HG03108 (cell line): ENCODE results near the gene ANO10.
"Not testable (repeated sequence)": the region's sequence is repeated elsewhere in the genome, so short reads cannot be mapped to it uniquely, and the experiment has no call there.

Experiments used
- ATAC-seq: cut with Tn5 transposase; IDR thresholded peaks from one replicate; pipeline ENCODE4 v1.9.1; 2021; ENCODE audit warnings: moderate library complexity; ENCODE audit not compliant: unreplicated experiment

ANO10 gene

DNA sequence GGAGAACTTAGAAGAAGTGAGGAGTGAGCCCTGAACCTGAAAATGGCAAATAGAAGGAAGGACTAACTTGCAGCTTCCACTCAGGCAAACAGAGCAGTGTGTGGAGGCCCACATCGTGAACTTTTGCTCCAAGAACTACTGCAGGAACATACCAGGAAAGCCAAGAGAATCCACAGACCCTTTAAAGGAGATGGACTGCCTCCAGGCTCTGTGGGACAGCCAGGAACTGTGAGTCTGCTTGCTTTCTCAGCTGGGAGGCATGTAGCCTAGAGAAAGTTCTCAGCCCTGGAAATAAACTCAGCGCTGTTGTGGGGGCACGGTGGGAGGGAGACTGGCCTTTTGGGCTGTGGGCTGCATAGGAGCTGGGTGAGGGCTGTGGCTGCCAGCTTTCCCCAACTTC lies 242.5 kb downstream of the ANO10 start:
- no peak for ATAC-seq

GRCh38 chr3:43378066-43378935 lies 243.5 kb downstream of the ANO10 start:
- no peak for ATAC-seq

GRCh38 chr3:43373560-43373928 lies 248.3 kb downstream of the ANO10 start:
- ATAC-seq, result no peak

GRCh38 chr3:43372809-43373559 lies 248.8 kb downstream of the ANO10 start:
- ATAC-seq, result no peak

DNA sequence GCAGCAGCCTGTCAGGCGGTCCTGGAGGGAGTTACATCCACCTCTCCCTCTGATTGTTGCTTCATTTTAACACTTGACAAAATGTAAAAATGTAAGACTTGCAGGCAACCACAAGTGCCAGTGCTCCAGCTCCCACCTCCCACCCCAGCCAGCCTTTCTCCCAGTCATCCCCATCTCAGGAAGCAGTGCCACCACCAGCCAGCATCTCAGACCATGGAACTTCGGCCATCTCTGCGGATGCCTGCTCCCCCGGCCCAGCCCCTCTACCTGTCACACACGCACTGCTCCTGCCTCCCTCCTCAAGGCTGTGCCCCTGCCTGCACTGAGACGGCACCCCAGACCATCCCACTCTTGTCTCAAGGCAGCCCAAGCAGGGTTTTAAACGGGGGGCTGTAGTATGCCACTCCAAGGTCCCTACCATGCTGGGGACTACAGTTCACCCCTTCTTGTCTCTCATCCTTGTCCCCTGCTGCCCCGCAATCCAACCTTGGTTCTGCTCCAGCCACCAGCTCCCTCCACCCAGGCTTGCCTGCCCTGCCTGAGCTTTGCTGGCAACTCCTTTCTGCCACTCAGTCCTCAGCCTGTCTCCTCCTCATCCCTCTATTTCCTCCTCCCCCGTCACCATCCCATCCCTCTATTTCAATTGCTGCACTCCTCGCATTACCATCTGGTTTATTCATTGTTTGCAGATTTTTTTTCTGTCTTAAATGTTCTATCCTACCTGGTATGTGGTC lies 249.6 kb downstream of the ANO10 start:
- no peak for ATAC-seq

- no peak for ATAC-seq
Measured at GRCh38 chr3:43371494-43371893, 250.3 kb downstream of the ANO10 start.

GRCh38 chr3:43370293-43370980 lies 251.4 kb downstream of the ANO10 start:
- no peak for ATAC-seq

DNA sequence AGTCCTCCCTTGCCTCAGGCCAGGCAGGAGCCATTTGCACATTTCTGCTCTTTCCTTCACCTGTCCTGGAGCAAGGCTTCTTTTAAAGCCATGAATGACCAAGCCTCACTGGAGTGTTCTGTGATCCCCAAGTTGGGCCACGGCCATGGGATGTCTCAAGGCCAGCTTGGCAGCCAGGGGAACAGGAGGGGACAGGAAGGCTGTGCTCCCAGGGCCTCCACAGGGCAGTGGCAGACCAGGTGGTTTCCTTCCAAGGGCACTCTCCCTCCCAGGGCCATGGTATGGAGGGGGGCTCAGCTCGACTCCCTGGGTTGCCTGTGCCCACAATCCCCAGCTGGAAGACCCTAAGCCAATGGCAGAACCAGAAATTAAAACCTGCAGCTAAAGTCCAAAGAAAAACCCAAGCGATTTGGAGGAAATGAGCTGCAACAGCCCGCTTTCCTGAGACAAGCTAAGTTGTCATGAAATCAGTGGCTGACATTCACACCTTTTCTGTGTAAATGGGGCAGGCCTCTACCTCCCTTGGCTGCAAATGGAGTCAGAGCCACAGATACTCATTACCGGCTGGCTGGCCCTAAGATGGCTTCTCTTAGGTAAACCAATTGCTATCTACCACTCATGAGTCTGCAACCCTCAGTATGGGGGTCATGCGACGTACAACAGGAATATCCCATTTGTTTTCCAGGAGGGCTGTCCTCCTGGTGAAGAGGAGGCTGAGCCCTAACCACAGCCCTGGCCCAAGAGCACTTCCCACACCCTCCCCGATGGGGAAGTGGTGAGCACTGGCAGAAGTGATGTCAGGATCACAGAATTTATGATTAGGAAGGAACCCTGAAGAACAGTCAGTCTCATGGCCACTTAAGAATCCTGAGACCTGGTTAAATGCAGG lies 252.2 kb downstream of the ANO10 start:
- no peak for ATAC-seq

- ATAC-seq, result no peak
Measured at GRCh38 chr3:43366885-43367284, 254.9 kb downstream of the ANO10 start.

DNA sequence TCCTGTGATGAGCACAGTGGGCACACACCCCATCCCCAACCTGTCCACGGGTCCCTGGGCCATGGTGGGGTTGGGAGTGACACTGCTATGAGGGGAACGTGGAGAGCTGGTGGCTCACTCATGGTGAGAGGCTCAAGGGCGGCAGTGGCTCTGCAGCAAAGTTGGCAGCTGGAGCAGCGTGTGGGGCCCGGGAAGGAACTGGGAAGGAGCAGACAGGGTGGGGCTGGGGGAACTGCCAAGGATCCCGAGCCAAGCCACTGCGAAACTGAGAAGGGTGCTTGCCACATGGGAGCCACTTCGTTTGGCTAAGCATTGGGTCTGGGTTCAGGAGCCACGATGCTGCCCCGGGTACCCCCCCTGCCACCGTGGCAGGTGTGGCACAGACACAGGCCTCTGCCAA lies 255.3 kb downstream of the ANO10 start:
- ATAC-seq, result no peak

GRCh38 chr3:43365601-43366305 lies 256.1 kb downstream of the ANO10 start:
- ATAC-seq, result no peak

DNA sequence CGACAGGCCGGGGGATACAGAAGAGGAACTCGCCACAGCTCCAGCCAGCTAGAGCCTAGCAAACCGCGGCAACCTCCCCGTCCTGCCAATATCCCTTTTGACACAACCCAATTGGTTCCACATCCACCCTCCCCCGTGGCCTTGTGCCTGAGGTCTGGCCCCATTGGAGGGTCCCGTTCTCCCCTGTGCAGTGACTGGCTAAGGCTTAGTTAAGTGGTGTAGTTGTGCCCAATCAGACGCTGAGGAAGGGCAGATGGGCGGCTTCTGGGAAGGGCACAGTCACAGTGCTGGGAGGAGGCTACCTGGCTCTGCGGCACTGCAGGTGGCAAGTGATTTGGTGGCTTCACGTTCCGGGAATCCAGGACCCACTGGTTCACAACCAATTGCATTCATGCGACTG lies 256.9 kb downstream of the ANO10 start:
- no peak for ATAC-seq

DNA sequence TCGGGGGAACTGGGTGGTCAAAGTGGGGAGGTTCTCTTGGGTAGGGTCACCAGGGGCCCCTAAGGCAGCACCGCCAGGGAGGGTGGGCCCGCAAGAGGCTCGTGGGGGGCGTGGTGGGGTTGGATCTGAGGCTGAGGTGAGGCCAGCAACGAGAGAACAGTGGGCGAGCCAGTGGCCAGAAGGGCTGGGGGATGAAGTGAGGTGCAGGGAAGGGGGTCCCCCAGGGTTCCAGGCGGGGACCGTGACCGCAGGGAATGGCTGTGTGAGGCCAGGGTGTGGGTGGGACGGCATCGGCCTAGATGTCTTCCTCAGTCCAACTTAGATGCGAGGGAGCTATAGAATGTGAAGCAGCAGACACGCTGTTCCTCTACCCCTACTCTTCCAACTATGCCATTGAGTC lies 257.3 kb downstream of the ANO10 start:
- ATAC-seq, result no peak

- no peak for ATAC-seq
Measured at GRCh38 chr3:43363621-43364266, 258.1 kb downstream of the ANO10 start.

GRCh38 chr3:43362961-43363360 lies 258.9 kb downstream of the ANO10 start:
- no peak for ATAC-seq

- ATAC-seq, result no peak
Measured at GRCh38 chr3:43362183-43362582, 259.6 kb downstream of the ANO10 start.

- no peak for ATAC-seq
Measured at GRCh38 chr3:43361077-43361476, 260.7 kb downstream of the ANO10 start.

DNA sequence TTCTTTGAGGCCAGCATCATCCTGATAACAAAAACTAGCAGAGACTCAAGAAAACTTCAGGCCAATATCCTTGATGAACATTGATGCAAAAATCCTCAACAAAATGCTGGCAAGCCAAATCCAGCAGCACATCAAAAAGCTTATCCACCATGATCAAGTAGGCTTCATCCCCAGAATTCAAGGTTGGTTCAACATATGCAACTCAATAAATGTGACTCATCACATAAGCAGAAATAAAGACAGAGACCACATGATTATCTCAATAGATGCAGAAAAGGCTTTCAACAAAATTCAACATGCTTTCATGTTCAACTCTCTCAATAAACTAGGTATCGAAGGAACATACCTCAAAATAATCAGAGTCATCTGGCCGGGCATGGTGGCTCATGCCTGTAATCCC lies 265.8 kb downstream of the ANO10 start:
- not testable (repeated sequence) for ATAC-seq
